Neural crest cell (in vitro differentiated cells): ENCODE measurements around the gene FRK. TPM values are rescaled to one million over a fixed set of nuclear protein-coding genes. Genes with fewer than 3 reads are reported as not detected.

Source experiments
- DNase-seq: peaks from one replicate; pipeline ENCODE4 v3.0.0; 2021; ENCODE audit warnings: low read depth, mixed read lengths, low spot score
- H3K27ac Mint-ChIP-seq: one replicate; pipeline ENCODE4 v1.8.0; 2021; ENCODE audit warnings: mild to moderate bottlenecking, mixed read lengths; ENCODE audit not compliant: unreplicated experiment
- H3K27me3 Mint-ChIP-seq: 2 replicates; pipeline ENCODE4 v1.8.0; 2021; ENCODE audit warnings: low read depth, mild to moderate bottlenecking, mixed read lengths
- H3K36me3 Mint-ChIP-seq: 2 replicates; pipeline ENCODE4 v1.8.0; 2021; ENCODE audit warnings: low read depth, mild to moderate bottlenecking, mixed read lengths
- H3K4me1 Mint-ChIP-seq: 2 replicates; pipeline ENCODE4 v1.8.0; 2021; ENCODE audit warnings: mixed read lengths
- H3K4me3 Mint-ChIP-seq: one replicate; pipeline ENCODE4 v1.8.0; 2021; ENCODE audit warnings: mild to moderate bottlenecking, mixed read lengths
- H3K9me3 Mint-ChIP-seq: 2 replicates; pipeline ENCODE4 v1.8.0; 2021; ENCODE audit warnings: mixed read lengths
- total RNA-seq: library from RNA; stranded (reverse); gene quantifications from 2 replicates; pipeline ENCODE4 v1.2.1, GENCODE V29; 2021
- TF ChIP-seq, protein P1 (sequence below): fragments of 200-600 bp; sonication (generic); conservative IDR thresholded peaks from 2 replicates; pipeline ENCODE4 v1.5.0; 2021; ENCODE audit warnings: antibody characterized with exemption, mild to moderate bottlenecking

The FRK gene
- total RNA-seq, 1 donor from 2014 or later = 0.12 TPM

DNA sequence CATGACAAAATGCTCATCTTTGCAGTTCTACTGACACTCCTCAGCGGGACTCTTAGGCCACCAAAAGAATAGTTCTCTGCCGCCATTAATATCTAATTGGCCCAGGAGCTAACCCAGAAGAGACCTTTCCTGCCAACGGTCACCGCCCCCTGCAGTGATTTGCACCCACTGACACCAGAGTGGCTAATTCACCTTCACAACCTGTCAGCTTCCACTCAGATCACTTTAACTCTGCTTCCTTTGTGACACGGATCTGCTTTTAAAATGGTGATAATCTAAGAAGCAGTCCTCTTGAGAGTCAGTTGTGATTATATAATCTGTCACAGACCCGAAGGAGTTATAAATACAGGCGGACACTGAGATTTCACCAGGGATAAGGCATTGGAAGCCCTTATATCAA is 172.8 kb downstream of the FRK start:
- DNase-seq = no peak
- H3K4me1 Mint-ChIP-seq = peaks cover 3% of the 10 kb centered on the region
- no peaks in the 10 kb centered on the region for H3K27me3 Mint-ChIP-seq
- H3K9me3 Mint-ChIP-seq = peaks cover 3% of the 10 kb centered on the region
- TF ChIP-seq, protein P1, sequence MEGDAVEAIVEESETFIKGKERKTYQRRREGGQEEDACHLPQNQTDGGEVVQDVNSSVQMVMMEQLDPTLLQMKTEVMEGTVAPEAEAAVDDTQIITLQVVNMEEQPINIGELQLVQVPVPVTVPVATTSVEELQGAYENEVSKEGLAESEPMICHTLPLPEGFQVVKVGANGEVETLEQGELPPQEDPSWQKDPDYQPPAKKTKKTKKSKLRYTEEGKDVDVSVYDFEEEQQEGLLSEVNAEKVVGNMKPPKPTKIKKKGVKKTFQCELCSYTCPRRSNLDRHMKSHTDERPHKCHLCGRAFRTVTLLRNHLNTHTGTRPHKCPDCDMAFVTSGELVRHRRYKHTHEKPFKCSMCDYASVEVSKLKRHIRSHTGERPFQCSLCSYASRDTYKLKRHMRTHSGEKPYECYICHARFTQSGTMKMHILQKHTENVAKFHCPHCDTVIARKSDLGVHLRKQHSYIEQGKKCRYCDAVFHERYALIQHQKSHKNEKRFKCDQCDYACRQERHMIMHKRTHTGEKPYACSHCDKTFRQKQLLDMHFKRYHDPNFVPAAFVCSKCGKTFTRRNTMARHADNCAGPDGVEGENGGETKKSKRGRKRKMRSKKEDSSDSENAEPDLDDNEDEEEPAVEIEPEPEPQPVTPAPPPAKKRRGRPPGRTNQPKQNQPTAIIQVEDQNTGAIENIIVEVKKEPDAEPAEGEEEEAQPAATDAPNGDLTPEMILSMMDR = no peak
- no peaks in the 10 kb centered on the region for H3K36me3 Mint-ChIP-seq
- no peak overlapping the region for H3K4me3 Mint-ChIP-seq
- no peak overlapping the region for H3K27ac Mint-ChIP-seq

DNA sequence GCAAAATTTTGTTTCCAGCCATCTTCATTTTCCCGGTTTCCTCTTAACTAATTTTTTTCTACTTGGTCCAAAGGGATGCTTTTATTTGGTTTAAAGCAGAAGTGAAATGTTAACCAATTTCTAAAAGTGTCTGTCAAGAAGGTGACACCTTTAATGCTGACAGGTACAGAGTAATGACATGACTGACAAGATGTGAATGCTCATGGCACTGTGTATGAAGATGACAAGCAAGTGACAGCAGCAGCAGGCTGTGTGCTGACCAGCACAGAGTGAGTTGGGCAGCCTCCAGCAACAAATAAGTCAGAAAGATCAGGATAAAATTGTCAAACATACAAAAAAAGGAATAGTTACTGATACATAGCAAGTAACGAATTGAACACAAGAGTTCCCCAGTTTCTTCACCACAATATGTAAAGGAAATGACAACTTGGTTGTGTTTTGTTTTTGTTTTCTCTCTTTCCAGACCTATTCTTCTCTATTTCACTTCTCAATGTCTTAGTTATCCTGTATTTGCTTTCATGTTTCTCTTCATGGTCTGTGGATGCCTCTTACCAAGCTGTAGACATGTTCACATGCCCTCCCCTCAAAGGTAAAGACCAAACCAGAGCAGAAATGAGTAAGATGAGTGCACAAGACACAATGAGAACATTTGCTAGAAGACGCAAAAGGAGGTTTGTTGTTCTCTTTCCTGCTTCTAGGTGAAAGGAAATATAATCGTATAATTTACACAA is 174.9 kb downstream of the FRK start:
- H3K27ac Mint-ChIP-seq = no peak overlapping the region
- no peak overlapping the region for H3K4me3 Mint-ChIP-seq
- TF ChIP-seq, protein P1 = no peak
- peaks cover 8% of the 10 kb centered on the region for H3K4me1 Mint-ChIP-seq
- no peaks in the 10 kb centered on the region for H3K36me3 Mint-ChIP-seq
- H3K9me3 Mint-ChIP-seq = peaks cover 3% of the 10 kb centered on the region
- DNase-seq = no peak
- H3K27me3 Mint-ChIP-seq = no peaks in the 10 kb centered on the region

DNA sequence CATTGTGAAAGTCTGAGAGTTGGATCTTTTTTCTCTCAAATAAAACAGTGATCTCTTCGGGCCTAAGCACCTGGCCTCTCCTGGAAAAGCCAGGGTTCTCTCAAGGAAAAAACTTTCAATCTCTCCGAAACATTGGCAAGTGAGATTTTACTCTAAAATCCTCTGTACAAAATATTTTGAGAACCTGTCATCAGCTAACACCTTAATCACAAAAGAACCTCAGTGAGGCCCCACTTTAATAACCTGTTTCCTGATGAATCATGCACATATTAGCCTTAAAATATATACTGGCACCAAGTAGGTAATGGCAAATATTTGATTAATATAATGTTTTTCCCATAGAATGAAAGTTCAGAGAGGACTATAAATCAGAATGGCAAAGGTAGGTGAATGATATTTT is 177.9 kb downstream of the FRK start:
- Mint-ChIP-seq H3K4me3 (no peak overlapping the region), H3K9me3 (no peaks in the 10 kb centered on the region), H3K36me3 (no peaks in the 10 kb centered on the region), H3K27ac (no peak overlapping the region), H3K27me3 (no peaks in the 10 kb centered on the region), H3K4me1 (peaks cover 5% of the 10 kb centered on the region)
- no peak for DNase-seq
- TF ChIP-seq, protein P1 = no peak

DNA sequence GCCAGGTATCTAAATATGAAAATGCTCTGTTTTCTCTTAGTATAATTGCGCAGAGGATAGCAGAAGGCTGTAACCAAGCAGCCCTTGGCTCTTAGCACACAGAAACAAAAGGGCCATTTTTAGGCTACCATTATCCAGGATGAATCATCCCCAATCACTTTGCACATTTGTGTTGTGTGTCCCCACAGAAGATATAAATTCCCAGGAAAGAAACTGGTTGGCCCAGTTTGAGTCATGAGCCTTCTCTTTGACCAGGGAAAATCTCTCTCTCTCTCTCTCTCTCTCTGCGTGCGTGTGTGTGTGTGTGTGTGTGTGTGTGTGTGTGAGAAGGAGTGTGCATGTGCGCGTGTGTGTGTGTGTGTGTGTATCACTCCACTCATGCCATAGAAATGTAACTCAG is 178.5 kb downstream of the FRK start:
- H3K9me3 Mint-ChIP-seq = no peaks in the 10 kb centered on the region
- H3K4me1 Mint-ChIP-seq = peaks cover 5% of the 10 kb centered on the region
- TF ChIP-seq, protein P1 = no peak
- H3K27me3 Mint-ChIP-seq = peaks cover 4% of the 10 kb centered on the region
- H3K36me3 Mint-ChIP-seq = no peaks in the 10 kb centered on the region
- no peak overlapping the region for H3K27ac Mint-ChIP-seq
- no peak overlapping the region for H3K4me3 Mint-ChIP-seq
- no peak for DNase-seq

Other genes starting within 250 kb of the FRK start
- gene NT5DC1, start 40.0 kb upstream of the FRK start, total RNA-seq = 28.3 and 33.2 TPM in 2 replicates
- not detected in 2 replicates for gene COL10A1, start 65.2 kb upstream of the FRK start, total RNA-seq
- 55.0 and 55.6 TPM in 2 replicates for gene TSPYL4, start 193.2 kb upstream of the FRK start, total RNA-seq
- gene TSPYL1, start 219.0 kb upstream of the FRK start, total RNA-seq = 57.4 and 57.7 TPM in 2 replicates